Astrocyte of the spinal cord (primary cell): ENCODE measurements around the gene ALKBH2.

Experiments
- DNase-seq: peaks from one replicate; pipeline ENCODE4 v3.0.0; 2011; ENCODE audit warnings: low read depth, low spot score
- H3K4me3 ChIP-seq: 2 replicates; pipeline ENCODE4 v1.5.1; 2011; ENCODE audit warnings: low read depth, mild to moderate bottlenecking, low read length, moderate library complexity
- in situ Hi-C: cut with HindIII; loops from 2 replicates; pipeline ENCODE4 v1.10.0; 2017; ENCODE audit warnings: low sequenced_read_pairs
- TF ChIP-seq, protein P1 (sequence below): IDR thresholded peaks from 2 replicates; pipeline ENCODE4 v1.5.1; 2012; ENCODE audit warnings: low read depth, mild to moderate bottlenecking, low read length, inconsistent platforms

ALKBH2 gene

GRCh38 chr12:109085590-109085989 is 7.7 kb downstream of the ALKBH2 start:
- TF ChIP-seq, protein P1, sequence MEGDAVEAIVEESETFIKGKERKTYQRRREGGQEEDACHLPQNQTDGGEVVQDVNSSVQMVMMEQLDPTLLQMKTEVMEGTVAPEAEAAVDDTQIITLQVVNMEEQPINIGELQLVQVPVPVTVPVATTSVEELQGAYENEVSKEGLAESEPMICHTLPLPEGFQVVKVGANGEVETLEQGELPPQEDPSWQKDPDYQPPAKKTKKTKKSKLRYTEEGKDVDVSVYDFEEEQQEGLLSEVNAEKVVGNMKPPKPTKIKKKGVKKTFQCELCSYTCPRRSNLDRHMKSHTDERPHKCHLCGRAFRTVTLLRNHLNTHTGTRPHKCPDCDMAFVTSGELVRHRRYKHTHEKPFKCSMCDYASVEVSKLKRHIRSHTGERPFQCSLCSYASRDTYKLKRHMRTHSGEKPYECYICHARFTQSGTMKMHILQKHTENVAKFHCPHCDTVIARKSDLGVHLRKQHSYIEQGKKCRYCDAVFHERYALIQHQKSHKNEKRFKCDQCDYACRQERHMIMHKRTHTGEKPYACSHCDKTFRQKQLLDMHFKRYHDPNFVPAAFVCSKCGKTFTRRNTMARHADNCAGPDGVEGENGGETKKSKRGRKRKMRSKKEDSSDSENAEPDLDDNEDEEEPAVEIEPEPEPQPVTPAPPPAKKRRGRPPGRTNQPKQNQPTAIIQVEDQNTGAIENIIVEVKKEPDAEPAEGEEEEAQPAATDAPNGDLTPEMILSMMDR: no peak
- in situ Hi-C loops: no loop called here
- no peak overlapping the region for H3K4me3 ChIP-seq
- DNase-seq: no peak

DNA sequence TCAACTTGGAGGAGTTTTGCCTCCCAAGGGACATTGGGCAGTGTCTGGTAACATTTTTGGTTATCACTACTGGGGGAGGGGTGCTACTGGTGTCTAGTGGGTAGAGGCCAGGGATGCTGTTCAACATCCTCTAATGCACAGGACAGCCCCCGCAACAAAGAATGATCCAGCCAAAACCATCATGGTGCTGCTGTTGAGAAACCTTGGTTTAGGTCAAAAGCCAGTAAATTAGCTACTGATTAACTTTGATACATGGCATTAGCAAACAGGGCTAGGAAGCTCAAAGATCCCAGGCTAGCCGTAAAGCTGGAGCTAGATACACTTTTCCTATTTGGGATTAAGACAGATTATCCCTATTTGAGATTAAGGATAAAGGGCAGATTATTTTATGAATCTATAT is 8.8 kb downstream of the ALKBH2 start:
- in situ Hi-C loops: no loop called here
- TF ChIP-seq, protein P1: no peak
- DNase-seq: no peak
- H3K4me3 ChIP-seq: no peak overlapping the region

- DNase-seq: no peak
- in situ Hi-C loops: no loop called here
- TF ChIP-seq, protein P1: no peak
- H3K4me3 ChIP-seq: no peak overlapping the region
Measured at GRCh38 chr12:109082751-109083150, 10.5 kb downstream of the ALKBH2 start.

GRCh38 chr12:109074866-109075265 is 18.4 kb downstream of the ALKBH2 start:
- H3K4me3 ChIP-seq: no peak overlapping the region
- no peak for DNase-seq
- in situ Hi-C loops: no loop called here
- TF ChIP-seq, protein P1: no peak

DNA sequence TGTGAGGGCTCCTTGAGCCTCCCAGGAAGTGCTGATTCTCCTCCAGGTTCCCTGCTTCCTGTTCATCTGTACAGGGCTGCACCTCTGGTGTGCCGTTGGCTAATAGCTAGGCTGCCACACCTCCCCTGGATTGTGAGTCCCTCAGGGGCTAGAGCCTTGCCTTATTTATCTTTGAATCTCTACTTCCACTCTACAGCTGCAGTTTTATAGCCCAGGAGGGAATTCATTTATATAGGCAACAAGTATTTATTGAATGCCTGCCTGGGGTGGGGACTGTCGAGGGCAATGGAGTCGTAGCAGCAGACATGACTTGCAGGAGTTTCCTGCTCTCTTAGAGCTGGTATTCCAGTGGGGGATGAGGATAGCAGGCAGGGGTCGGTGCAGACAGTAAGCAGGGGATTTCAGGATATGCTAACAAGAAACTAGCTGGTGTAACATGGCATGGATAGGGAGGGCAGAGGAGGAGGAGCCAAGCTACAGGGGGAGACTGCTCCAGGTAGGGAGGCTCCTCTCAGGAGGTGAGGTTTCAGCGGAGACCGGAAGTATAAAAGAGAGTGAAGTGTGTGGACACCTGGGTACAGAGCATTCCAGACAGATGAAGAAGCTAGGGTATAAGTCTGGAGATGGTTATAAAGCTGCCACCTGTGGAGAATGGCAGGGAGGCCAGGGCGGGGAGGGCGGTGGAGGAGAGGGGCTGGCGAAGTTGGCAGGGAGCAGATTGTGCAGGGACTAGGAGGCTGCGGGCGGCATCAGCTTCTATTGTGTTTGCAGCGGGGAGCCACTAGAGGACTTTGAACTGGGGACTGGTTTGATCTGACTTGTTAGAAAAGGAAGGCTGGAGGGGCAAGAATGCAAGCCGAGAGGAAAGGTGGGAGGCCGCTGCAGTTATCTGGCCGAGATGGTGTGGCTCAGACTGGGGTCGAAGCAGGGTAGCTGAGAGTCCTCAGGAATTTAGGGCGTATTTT is 23.7 kb downstream of the ALKBH2 start:
- no peak overlapping the region for H3K4me3 ChIP-seq

DNA sequence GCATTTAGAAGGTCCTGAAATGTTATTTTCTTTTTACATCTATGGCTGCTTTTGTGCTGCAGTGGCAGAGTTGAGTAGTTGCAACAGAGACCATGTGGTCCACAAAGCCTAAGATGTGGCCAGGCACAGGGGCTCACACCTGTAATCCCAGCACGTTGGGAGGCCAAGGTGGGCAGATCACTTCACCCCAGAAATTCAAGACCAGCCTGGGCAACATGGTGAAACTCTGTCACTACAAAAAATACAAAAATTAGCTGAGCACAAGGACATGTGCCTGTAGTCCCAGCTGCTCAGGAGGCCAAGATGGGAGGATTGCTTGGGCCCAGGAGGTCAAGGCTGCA is 27.4 kb downstream of the ALKBH2 start:
- H3K4me3 ChIP-seq: no peak overlapping the region
- TF ChIP-seq, protein P1: no peak
- no peak for DNase-seq
- in situ Hi-C loops: no loop called here

More for the DNA sequence above, 23.7 kb downstream of the ALKBH2 start:
- TF ChIP-seq, protein P1: no peak
- in situ Hi-C loops: no loop called here
- DNase-seq: no peak
